GM10266 (cell line): ENCODE results near the gene ZBTB24.

Source experiments
- DNase-seq: peaks from one replicate; pipeline ENCODE4 v3.0.0; 2012; ENCODE audit errors: extremely low spot score
- TF ChIP-seq, protein P1 (sequence below): IDR thresholded peaks from 2 replicates; pipeline ENCODE4 v1.5.1; 2012; ENCODE audit warnings: mild to moderate bottlenecking, low read depth; ENCODE audit not compliant: control insufficient read depth, insufficient read depth; ENCODE audit errors: missing control alignments

ZBTB24 gene

DNA sequence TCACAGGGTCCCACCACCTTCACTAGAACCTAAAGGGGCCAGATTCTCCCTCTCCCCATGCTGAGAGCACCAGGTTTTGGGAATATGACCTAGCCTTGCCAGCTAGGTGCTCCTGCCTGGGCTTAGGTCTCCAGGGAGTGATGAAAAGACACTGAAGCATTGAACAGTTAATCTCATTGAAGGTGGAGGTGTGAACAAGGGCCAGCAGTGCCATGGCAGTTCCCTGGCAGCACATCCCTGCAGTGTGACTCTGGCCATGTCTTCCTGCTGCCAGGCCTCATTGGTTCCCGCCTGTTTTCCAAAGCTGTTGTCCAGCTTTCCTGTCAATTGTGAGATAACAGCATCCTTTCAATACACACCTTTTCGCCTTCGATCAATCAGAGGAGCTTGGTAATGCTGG lies 53.5 kb downstream of the ZBTB24 start:
- TF ChIP-seq, protein P1, sequence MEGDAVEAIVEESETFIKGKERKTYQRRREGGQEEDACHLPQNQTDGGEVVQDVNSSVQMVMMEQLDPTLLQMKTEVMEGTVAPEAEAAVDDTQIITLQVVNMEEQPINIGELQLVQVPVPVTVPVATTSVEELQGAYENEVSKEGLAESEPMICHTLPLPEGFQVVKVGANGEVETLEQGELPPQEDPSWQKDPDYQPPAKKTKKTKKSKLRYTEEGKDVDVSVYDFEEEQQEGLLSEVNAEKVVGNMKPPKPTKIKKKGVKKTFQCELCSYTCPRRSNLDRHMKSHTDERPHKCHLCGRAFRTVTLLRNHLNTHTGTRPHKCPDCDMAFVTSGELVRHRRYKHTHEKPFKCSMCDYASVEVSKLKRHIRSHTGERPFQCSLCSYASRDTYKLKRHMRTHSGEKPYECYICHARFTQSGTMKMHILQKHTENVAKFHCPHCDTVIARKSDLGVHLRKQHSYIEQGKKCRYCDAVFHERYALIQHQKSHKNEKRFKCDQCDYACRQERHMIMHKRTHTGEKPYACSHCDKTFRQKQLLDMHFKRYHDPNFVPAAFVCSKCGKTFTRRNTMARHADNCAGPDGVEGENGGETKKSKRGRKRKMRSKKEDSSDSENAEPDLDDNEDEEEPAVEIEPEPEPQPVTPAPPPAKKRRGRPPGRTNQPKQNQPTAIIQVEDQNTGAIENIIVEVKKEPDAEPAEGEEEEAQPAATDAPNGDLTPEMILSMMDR = no peak
- DNase-seq = no peak

DNA sequence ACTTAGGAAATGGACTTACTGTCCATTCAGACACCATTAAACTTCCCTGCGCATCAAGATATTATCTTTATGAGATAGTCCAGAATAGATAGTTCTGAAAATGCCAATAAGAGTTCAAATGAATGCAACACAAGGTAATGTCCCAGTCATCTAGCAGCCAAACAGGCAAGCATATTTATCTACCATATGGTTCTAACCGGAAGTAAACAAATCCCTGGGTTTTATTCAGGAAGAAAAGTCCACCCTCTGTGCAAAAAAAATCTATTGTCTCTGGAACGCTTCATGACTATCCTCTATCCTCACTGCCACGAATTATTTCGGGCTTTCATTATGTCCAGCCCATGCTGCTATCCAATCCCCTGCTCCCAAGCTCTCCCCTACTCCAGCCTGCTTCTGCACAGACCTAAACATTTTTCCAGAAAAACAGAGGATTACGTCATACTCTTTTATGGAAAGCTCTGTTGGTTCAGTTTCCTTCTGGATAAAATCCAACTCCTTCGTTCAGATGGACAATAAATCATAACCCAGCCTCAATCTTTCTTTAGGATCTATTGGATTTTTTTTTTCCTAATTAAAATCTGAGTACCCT lies 54.0 kb downstream of the ZBTB24 start:
- TF ChIP-seq, protein P1 = no peak
- DNase-seq = no peak

DNA sequence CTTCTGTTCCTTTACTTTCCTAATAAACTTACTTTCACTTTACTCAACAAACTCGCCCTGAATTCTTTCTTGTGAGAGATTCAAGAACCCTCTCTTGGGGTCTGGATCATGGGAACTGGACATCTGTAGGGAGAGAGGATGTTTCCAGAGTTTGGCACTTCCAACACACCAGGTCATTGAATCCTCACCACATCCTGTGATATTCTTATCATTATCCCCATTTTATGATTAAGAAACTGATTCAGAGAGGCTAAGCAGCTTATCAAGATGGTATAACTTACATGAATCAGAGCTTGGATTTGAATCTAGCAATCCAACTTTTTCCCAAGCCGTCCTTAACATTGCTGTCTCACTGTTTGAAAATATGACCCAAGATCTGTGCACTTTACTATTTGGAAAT lies 58.1 kb downstream of the ZBTB24 start:
- no peak for DNase-seq
- TF ChIP-seq, protein P1 = no peak

DNA sequence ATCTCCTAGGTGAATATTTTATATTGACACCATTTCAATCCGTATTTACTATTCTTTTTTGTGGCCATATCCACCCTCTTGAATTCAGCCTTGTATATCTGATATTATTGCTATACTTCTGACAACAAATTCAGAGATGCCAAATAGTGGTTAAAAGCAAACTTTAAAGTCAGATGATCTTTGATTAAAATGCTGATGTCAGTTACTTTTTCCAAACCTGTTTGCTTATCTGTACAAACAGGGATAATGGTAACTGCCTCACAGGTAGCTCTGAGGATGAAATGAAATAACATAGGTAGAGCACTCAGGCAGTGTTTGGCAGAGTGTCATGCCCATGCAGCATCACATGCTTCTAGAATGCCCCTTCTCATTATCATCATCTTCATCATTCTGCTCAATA lies 61.8 kb downstream of the ZBTB24 start:
- TF ChIP-seq, protein P1 = no peak
- no peak for DNase-seq

DNA sequence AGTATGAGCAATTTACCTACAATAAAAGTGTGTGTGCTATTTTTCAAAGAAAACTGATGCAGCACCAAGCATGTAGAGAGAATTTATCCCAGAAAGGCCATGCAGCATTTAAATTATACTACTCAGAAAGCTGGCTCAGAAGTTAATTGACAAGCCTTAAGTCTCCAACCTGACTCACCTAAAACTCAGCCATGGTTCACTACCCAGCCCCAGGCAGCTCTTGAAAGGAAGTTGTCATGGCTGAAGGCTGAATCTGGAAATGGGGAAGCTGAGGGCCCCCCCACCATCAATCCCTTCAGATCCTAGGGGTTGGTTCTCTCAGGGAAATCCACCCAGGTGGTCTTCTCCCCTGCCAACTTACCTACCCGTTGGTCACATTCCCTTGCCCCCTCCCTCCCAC lies 62.3 kb downstream of the ZBTB24 start:
- TF ChIP-seq, protein P1 = no peak
- DNase-seq = no peak

DNA sequence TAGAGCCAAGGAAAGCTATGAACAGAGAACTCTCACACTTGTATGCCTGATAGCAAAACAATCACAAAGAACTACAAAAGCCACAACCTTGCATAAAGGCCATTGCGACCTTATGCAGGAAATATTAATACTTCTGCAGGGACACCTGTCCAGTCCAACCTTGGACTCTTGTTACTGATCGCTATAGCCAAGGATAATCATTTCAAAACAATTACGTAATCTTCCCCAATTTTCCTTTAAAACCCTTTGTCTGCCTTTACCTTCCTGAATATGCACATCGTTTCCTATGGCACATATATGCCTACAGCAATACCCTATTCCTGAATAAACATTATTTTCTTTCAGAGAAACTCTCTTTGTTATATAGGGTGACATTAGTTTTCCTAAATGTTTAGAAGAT lies 65.4 kb downstream of the ZBTB24 start:
- no peak for DNase-seq
- TF ChIP-seq, protein P1 = no peak
